Coronary artery (tissue), 2 donors: ENCODE measurements around the gene MDN1.

Source experiments
- DNase-seq: peaks from one replicate; pipeline ENCODE4 v3.0.0-alpha.2; 2017; ENCODE audit warnings: low spot score
- H3K27ac ChIP-seq, 2 donors: fragments of 200-600 bp; sonication (generic); one replicate each; pipeline ENCODE4 v1.5.1; 2016 to 2019
- H3K4me3 ChIP-seq: fragments of 200-600 bp; sonication (generic); 2 replicates; pipeline ENCODE4 v1.5.1; 2016; ENCODE audit warnings: mild to moderate bottlenecking, moderate library complexity
- CTCF ChIP-seq: fragments of 200-600 bp; sonication (generic); IDR thresholded peaks from one replicate; pipeline ENCODE4 v1.5.1; 2019; ENCODE audit warnings: antibody characterized with exemption

The MDN1 gene

GRCh38 chr6:89702349-89702748 is 117.2 kb downstream of the MDN1 start:
- TF ChIP-seq CTCF = no peak
- no peak for DNase-seq
- Histone ChIP-seq H3K4me3 (no peak overlapping the region), H3K27ac (no peak overlapping the region)

GRCh38 chr6:89695667-89696066 is 123.9 kb downstream of the MDN1 start:
- Histone ChIP-seq H3K27ac (no peak overlapping the region), H3K4me3 (no peak overlapping the region)
- no peak for DNase-seq
- TF ChIP-seq CTCF = no peak

GRCh38 chr6:89694428-89694827 is 125.2 kb downstream of the MDN1 start:
- no peak for DNase-seq
- no peak for TF ChIP-seq CTCF
- H3K27ac ChIP-seq = no peak overlapping the region
- no peak overlapping the region for H3K4me3 ChIP-seq

GRCh38 chr6:89693207-89693606 is 126.4 kb downstream of the MDN1 start:
- H3K27ac ChIP-seq = no peak overlapping the region
- TF ChIP-seq CTCF = no peak
- no peak for DNase-seq
- no peak overlapping the region for H3K4me3 ChIP-seq

GRCh38 chr6:89692256-89692655 is 127.3 kb downstream of the MDN1 start:
- DNase-seq = no peak
- Histone ChIP-seq H3K4me3 (no peak overlapping the region), H3K27ac (no peak overlapping the region)
- no peak for TF ChIP-seq CTCF

GRCh38 chr6:89690944-89691324 is 128.7 kb downstream of the MDN1 start:
- no peak for TF ChIP-seq CTCF
- Histone ChIP-seq H3K4me3 (no peak overlapping the region), H3K27ac (no peak overlapping the region)
- DNase-seq = no peak

- Histone ChIP-seq H3K4me3 (no peak overlapping the region), H3K27ac (no peak overlapping the region)
- DNase-seq = no peak
- no peak for TF ChIP-seq CTCF
These were observed 129.9 kb downstream of the MDN1 start for GRCh38 chr6:89689732-89690131.
